GM18508 (cell line): ENCODE data around the gene IL18BP.

Experiments used
- ATAC-seq: cut with Tn5 transposase; IDR thresholded peaks from one replicate; pipeline ENCODE4 v1.9.1; 2021; ENCODE audit warnings: moderate number of reproducible peaks; ENCODE audit not compliant: insufficient read depth, unreplicated experiment

The IL18BP gene

DNA sequence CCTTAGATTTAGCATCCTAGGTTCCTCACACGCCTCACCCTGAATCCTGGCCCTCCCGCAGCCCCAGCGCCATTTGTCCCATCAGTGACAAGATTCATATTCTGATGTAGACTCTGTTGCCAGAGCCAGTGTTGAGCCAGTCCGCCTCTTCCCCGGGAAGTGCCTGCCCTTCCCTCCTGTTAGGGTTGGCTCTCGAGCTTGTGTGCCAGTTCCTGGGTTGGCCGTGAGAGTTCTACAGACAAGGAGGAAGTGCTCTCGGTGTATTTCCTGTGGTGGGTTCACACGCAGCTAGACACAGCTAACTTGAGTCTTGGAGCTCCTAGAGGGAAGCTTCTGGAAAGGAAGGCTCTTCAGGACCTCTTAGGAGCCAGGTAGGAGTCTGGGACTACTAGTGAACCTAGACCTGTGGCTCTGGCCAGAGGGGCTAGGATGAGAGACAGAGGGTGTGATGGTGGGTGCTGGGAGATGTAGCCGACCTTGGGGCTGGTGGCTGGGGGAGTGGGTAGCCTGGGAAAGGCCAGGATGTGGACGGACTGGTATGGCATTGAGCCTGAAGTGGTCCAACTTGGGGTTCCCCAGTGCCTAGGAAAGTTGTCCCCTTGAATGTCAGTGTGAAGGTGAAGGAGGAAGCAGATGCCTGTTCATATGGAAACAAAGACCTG, at the start of gene IL18BP:
TSS of gene IL18BP (plus strand) at position 261 of the 662 bp plus-strand sequence. CDS start 1,076 bp downstream, outside the sequence.
- no peak for ATAC-seq

DNA sequence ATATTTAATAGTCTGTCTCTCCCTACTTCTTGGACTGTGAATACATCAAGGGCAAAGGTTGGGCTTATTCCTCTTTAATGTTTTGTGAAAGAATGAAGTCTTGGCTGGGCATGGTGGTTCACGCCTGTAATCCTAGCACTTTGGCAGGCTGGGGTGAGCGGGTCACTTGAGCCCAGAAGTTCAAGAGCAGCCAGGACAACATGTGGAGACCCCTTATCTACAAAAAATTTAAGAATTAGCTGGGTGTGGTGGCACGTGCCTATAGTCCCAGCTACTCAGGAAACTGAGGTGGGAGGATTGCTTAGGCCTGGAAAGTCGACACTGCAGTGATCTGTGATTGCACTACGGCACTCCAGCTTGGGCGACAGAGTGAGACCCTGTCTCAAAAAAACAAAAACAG, 49.7 kb upstream of the IL18BP start:
- no peak for ATAC-seq

DNA sequence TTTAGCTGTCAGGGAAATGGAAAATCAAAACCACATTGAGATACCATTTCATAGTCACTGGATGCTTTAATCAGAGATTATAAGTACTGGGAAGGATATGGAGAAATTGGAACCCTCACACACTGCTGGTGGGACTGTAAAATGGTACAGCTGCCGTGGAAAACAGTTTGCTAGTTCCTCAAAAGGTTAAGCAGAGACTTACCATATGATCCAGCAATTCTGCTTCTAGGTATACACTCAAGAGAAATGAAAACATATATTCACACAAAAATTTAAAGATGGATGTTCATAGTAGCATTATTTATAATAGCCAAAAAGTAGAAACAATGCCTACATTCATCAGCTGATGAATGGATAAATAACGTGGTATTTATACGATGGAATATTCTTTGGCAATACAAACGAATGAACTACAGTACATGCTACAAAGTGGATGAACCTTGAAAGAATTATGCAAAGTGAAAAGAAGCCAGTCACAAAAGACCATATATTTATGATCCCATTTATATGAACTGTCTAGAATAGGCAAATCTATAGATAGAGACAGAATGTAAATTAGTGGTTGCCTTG, 46.9 kb upstream of the IL18BP start:
- no peak for ATAC-seq

DNA sequence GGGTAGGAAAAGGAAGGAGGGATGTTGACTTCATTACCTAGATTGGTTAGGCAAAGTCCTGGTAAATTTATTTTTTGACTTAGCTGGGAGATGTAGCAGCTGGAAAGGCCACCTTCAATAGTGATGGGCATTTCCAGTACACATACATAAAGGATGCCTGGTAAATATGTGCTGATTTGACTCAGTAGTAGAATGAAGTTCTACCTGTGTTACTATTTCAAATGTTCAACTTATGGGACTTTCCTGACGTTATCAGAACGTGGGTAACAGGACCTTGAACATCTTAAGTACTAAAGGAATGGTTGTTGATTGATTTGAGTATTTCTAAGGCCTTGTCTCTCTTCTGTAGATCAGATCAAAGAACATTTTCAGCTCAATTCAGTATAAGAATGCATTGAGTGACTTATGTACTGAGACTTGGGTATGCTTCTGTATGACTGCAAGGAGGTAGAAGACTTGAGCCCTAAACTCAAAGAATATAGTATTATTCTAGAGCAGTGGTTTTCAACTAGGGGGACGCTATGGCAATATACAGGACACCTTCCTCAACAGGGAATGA, 42.7 kb upstream of the IL18BP start:
- no peak for ATAC-seq

DNA sequence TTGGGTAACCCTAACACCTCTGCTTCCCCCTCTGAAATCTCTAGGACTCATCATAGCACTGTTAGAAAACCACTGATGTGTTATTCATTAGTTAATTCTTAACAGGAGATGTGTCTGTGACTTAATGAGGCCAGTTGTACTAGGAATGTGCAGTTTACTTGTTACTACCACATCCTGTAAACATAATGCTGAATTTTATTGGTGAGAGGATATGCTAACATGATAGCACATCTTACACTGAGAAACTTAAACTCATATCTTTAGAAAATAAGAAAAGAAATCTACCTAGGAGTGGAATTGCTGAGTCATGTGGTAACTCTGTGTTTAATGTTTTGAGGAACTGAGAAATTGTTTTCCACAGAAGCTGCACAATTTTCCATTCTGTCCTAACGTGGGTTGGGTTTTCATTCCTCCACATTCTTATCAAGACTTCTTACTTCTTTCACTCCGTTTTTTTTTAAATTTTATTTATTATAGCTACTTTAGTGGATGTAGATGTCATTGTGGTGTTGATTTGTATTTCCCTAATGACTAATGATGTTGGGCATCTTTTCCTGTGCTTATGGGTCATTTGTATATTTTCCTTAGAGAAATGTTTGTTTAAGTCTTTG, 36.2 kb upstream of the IL18BP start:
- no peak for ATAC-seq

DNA sequence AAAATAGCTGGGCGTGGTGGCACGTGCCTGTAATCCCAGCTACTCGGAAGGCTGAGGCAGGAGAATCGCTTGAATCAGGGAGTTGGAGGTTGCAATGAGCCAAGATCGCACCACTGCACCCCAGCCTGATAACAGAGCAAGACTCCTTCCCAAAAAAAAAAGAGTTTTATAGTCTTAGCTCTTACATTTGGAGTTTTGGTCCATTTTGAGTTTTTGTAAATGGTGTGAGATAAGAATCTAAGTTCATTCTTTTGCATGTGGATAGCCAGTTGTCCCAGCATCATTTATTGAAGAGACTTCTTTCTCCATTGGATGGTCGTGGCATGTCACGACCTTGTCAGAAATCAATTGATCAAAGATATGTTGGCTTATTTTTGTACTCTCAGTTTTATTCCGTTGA, 35.2 kb upstream of the IL18BP start:
- no peak for ATAC-seq

DNA sequence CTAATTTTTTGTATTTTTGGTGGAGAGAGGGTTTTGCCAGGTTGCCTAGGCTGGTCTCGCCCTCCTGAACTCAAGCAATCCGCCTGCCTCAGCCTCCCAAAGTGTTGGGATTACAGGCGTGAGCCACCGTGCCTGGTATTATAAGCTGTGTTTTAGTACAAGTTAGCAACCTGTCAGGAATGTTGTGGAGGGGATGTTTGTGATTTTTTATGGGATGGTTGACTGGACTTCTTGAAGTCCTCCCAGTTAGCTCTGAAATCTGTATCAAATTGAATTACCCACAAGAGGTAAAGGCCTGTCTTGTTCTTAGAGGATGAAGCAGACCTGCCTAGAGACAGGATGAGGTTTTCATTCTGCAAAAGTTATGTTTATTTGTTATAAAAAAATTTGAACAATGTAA, 34.1 kb upstream of the IL18BP start:
- ATAC-seq, result no peak

DNA sequence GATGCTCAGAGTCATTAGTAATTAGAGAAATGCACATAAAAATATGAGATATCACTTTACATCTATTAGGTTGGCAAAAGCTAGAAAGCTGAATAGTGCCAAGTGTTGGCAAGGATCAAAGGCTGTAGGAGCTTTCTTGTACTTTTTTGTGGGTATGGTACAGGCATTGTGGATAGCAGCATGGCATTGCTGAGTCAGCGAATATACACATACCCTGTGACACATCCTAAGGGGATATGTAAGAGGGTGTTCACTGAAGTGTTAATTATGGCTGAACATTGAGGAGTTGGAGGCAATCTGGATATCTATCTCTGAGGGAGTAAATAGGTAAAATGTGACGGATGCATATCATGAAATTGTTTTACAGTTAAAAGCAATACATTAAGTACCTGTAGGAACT, 27.0 kb upstream of the IL18BP start:
- no peak for ATAC-seq

DNA sequence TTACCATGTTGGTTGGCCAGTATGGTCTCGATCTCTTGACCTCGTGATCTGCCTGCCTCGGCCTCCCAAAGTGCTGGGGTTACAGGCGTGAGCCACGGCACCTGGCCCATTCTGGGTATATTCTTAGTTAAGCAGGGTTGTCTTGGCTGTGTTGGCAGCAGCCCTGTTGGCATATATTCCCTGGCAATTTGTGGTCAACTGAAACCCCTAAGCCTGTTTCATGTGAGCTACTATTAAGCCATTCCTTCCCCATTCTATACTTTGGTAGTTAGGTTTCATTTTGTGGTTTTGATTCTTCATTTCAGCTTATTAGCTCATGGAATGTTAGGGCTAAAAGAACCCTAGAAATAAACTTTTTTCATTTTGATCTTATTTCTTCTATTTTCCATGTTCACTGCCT, 22.2 kb upstream of the IL18BP start:
- no peak for ATAC-seq

DNA sequence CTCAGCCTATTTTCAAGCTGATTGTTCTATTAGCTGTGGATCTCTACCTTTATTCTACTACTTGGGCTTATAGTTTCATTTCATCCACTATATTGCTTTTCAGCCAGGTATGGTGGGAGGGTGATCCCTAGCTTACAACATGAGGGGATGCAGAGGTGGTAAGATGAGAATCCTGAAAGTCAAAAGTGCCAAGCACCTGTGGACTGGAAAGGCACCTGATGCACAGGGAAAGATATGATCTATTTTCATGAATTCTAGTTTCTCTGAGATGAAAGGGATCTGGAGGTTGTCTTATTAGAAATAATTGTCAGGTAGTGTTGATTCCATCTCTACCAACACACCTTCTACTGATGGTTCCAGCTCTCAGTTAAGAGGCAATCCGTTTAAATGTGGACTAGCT, 21.6 kb upstream of the IL18BP start:
- no peak for ATAC-seq

DNA sequence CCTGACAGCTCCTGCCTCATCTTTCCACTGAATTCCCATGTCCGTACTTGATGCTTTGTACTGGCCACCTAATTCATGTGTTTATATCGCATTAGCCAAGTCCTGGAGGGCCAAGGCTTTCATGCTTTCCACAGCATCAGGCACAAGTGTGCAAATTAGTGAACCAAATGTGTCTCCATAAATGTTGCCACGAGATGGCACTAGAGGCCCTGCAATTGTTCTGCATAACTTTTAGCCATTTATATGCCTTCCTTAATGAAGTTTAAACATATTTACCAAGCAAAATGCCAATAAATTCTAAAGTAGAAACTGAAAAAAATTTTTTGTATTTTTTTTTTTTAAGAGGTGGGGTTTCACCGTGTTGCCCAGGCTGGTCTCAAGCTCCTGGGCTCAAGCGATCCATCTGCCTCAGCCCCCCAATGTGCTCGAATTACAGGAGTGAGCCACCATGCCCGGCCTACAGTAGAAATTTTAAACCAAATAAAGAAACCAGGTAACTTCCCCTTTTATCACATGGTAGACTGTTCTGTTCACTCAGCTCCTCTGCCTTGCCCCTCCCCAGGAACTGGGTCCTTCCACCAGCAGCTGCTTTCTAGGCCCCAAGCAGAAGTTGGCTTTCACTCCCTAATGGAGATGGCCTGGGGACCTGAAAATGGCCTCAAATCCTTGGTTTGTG, 20.8 kb upstream of the IL18BP start:
- ATAC-seq, result no peak

DNA sequence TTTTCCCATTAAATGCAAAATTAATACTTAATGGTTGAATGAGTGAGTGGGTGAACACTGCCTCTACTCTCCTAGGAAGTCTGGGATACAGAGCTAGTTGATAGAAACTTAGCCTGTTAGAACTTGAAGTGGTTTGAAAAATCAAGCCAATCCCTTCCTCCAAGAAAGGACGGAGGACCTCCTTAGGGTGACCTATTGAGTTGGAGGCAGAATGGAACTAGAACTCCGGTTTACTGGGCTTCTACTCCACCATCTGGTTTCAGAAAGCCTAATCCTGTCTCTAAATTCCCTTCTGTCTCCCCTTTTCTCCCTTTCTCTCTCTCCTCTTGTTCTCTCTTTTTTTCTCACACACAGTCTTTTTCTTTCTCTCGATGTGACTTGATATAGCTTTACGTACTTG, 19.6 kb upstream of the IL18BP start:
- no peak for ATAC-seq

DNA sequence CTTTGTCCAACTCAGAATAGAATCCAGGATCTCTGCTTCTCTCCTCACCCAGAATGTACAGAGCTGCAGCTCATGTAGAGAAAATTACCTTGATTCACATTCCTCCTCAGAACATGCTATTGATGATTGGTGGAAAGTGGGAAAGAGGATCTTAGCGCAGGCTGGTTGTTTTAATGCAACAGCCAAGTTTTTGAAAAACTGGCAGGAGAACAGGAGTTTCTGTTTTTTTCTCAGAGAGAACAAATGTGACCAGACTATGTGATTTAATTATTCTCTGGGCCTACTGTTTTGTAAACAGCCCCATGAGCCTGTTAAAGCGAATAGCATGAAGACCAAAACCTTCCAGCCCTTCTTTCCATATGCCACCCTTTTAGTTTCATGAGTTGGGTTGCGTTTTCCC, 19.1 kb upstream of the IL18BP start:
- ATAC-seq, result no peak

DNA sequence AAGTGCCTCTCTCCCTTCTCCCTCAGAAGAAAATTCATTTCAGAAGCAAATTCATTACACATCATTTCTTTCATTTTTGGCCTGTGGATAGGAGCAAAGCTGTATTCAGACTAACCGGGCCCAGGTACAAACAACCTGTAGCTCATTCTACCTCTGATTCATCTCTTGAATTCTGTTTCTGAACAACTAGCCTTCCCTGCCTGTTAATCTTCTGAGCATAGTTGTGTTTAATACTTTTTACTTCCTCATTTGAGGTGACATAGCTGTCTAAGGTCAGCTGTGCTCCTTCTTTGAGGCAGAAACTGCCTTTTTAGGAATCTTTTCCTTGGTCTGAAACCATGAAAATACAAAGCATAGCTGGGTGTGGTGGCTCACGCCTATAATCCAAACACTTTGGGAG, 12.6 kb upstream of the IL18BP start:
- no peak for ATAC-seq

DNA sequence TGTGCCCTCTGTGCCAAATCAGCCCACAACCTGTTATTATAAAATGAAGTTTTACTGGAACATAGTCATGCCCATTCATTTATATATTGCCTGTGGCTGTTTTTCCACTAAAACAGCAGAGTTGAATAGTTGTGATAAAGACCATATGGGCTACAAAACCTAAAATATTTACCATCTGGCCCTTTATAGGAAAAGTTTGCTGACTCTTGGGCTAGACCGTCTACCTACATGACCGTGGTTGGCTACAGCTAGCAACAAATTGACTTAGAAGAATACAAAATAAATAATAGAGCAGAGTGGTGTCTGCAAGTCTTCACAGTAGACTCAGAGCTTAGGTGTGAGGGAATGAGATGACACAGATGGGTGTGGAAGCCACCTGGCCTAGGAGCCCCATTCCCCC, 11.2 kb upstream of the IL18BP start:
- ATAC-seq, result no peak

DNA sequence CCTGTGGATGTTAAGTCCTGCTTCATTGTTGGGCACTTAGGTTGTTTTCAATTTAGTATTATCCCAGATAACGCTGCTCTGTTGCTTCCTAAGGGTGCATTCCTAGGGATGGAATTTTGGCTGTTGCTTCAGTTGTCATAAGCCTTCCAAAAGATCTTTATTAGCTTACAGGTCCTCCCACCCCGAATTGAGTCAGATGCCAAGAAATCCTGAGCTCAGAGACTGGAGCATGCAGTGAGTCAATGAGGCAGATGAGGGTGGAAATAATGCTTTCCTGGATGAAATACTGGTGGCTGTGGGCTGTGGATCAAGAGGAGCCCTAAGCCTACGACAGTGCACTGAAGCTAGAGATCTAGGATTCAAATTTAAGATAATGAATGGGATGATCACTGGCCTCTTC, 10.7 kb upstream of the IL18BP start:
- no peak for ATAC-seq

DNA sequence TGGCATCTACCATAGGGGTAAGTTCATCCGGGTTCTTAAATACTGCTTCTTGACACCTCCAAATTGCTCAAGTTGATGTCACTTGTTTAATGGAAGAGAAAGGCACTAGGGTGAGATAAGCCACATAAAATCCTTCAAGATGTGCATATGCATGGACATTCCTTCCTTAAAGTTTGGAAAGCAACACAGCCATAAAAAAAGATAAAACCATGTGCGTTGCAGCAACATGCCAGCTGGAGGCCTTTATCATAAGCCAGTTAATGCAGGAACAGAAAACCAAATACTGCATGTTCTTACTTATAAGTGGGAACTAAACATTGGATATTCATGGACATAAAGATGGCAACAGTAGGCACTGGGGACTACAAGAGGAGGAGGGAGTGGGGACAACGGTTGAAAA, 8.0 kb upstream of the IL18BP start:
- no peak for ATAC-seq

DNA sequence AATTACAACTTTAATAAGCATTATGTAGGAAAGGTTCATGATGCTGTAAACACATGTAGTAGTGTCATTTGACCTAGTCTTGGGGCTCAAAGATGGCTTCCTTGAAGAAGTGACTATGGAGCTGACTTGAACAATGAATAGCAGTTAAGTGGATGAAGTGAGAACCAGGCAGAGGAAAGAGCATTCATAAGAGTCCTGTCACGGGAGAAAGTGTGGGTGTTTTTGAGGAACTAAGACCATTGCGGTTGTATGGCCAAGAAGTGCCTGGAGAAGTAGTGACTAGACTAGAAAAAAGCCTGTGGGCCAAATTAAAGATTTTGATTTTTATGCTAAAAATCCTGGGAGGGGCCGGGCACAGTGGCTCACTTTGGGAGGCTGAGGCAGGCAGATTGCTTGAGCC, 7.2 kb upstream of the IL18BP start:
- no peak for ATAC-seq

DNA sequence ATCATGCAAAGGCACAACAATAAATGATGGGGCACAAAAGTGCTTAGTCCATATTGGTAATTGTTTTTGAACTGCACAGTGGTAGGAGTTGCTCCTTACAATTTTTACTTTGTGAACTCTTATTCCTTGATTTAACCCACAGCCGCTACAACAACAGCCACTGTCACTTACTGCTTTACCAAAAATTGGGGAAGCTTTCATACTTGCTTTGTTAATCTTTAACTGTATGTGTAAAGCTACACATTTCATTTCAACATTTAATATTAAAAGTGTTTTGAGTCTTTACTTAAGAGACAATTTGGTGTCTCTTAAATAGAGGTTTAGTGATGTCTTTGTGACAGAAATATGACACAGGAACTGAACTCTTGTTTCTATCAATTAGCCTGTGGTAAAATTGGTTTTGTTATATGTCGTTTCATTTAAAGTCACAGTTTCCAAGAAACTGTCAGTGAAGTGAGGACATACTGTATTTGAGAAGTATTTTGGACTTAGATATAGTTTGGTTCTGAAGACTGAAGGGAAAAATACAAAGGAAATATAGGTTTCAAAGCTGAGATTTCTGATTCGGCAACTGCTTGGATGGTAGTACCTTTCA, 6.5 kb upstream of the IL18BP start:
- ATAC-seq, result no peak

DNA sequence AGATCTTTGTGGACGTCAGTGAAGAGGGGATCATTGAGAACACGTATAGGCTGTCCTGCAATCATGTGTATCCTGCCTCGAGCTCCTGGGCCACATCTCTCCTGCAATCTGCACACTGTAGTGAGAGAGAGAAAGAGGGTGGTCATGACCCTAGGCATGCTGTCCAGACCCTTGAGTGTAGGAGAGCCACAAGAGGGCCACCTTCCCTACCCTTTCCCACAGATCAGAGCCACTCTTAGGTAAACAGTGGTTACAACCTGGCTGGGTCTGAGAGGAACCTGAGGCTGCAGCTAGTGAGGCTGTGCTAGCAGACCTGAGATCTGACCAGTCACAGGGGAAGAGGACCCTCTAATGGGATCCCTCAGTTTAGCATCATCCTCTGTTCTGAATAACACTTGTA, 3.9 kb upstream of the IL18BP start:
- ATAC-seq, result no peak

DNA sequence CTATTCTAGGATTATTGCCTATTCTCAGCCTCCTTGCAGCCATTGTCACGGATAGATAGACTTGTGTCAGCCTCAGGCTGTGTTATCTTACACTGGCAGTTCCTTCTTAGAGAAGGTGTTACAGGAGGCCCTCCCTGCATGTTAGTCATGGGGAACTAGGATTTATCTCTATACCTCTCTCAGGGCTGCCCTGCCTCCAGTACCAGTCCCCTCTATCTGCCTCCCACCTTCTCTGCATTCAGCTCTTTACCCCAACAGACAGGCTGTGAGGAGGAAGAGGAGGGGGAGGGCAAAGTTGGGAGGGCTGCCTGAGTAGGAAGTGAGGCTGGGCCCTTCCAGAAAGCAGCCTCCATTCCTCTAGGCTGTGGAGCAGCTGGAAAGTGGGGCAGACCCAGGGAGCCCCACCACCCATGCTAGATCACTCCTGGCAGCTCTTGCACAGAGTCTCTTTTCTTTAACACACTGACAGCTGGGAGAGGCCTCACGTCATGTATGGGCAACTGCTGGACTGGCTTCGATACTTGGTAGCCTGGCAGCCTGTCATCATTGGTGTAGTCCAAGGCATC, 2.9 kb upstream of the IL18BP start:
- no peak for ATAC-seq
